WTC11 (cell line): Measurements from ENCODE around the gene SEC11A. TPM values are rescaled to one million over a fixed set of nuclear protein-coding genes. Genes with fewer than 3 reads are reported as not detected.

Source experiments
- ATAC-seq: fragments of 200-7000 bp; cut with Tn5 transposase; 2 replicates; pipeline ENCODE4 v1.10.0; 2021; ENCODE audit warnings: mild to moderate bottlenecking, moderate library complexity
- CTCF ChIA-PET: fragments of 300-600 bp; sonication (Branson Sonifier 250); formaldehyde crosslinking; loops from one replicate; lab custom pipeline; 2021; ENCODE audit warnings: antibody characterized with exemption; lab: Charles Lee
- POLR2A ChIA-PET: fragments of 350-600 bp; sonication (Branson Sonifier 250); formaldehyde crosslinking; loops from one replicate; lab custom pipeline; 2021; ENCODE audit warnings: antibody characterized with exemption; lab: Charles Lee
- DNase-seq: peaks from one replicate; pipeline ENCODE4 v3.0.0; 2021; ENCODE audit warnings: low spot score
- H3K27ac Mint-ChIP-seq: 2 replicates; pipeline ENCODE4 v1.8.0; 2021; ENCODE audit warnings: mixed read lengths
- H3K27me3 Mint-ChIP-seq: 2 replicates; pipeline ENCODE4 v1.8.0; 2021; ENCODE audit warnings: low read depth, mild to moderate bottlenecking, moderate library complexity, mixed read lengths
- H3K36me3 Mint-ChIP-seq: 2 replicates; pipeline ENCODE4 v1.8.0; 2021; ENCODE audit warnings: mixed read lengths
- H3K4me1 Mint-ChIP-seq: 2 replicates; pipeline ENCODE4 v1.8.0; 2022; ENCODE audit warnings: mixed read lengths
- H3K4me3 Mint-ChIP-seq: 2 replicates; pipeline ENCODE4 v1.8.0; 2021; ENCODE audit warnings: mild to moderate bottlenecking, moderate library complexity, mixed read lengths
- H3K9me3 Mint-ChIP-seq: 2 replicates; pipeline ENCODE4 v1.8.0; 2021; ENCODE audit warnings: mixed read lengths
- ARID4B ChIP-seq: sonication (generic); formaldehyde crosslinking; IDR thresholded peaks from 2 replicates; pipeline ENCODE4 v1.8.0; 2023; ENCODE audit warnings: missing genetic modification reagents, mild to moderate bottlenecking, borderline replicate concordance
- E2F1 ChIP-seq: sonication (generic); formaldehyde crosslinking; IDR thresholded peaks from 2 replicates; pipeline ENCODE4 v1.8.0; 2022; ENCODE audit warnings: mild to moderate bottlenecking, missing genetic modification reagents
- E2F4 ChIP-seq: sonication (generic); formaldehyde crosslinking; IDR thresholded peaks from 2 replicates; pipeline ENCODE4 v1.8.1; 2022; ENCODE audit warnings: low read depth, mild to moderate bottlenecking, moderate library complexity, missing genetic modification reagents, borderline replicate concordance
- ELF4 ChIP-seq: sonication (generic); formaldehyde crosslinking; IDR thresholded peaks from 2 replicates; pipeline ENCODE4 v1.8.1; 2022; ENCODE audit warnings: low read depth, mild to moderate bottlenecking, moderate library complexity, missing genetic modification reagents
- EMX1 ChIP-seq: fragments of 250-450 bp; sonication (Bioruptor Pico); IDR thresholded peaks from 2 replicates; pipeline ENCODE4 v1.8.0; 2021; ENCODE audit warnings: mild to moderate bottlenecking
- FOXJ3 ChIP-seq: sonication (generic); formaldehyde crosslinking; IDR thresholded peaks from 2 replicates; pipeline ENCODE4 v1.9.0; 2021; ENCODE audit warnings: missing genetic modification reagents, mild to moderate bottlenecking, borderline replicate concordance
- IRF1 ChIP-seq: sonication (generic); formaldehyde crosslinking; IDR thresholded peaks from 2 replicates; pipeline ENCODE4 v1.8.0; 2023; ENCODE audit warnings: missing genetic modification reagents
- IRF2 ChIP-seq: sonication (generic); formaldehyde crosslinking; IDR thresholded peaks from 2 replicates; pipeline ENCODE4 v1.8.0; 2022; ENCODE audit warnings: low read depth, missing genetic modification reagents, borderline replicate concordance
- NFE2L1 ChIP-seq: sonication (generic); formaldehyde crosslinking; IDR thresholded peaks from 2 replicates; pipeline ENCODE4 v1.8.1; 2023; ENCODE audit warnings: missing genetic modification reagents
- NFYB ChIP-seq: sonication (generic); formaldehyde crosslinking; conservative IDR thresholded peaks from 2 replicates; pipeline ENCODE4 v1.8.0; 2022; ENCODE audit warnings: low read depth, missing genetic modification reagents
- PREB ChIP-seq: sonication (generic); formaldehyde crosslinking; IDR thresholded peaks from 2 replicates; pipeline ENCODE4 v1.8.1; 2022; ENCODE audit warnings: mild to moderate bottlenecking, missing genetic modification reagents, moderate library complexity, borderline replicate concordance
- STAT6 ChIP-seq: sonication (generic); formaldehyde crosslinking; conservative IDR thresholded peaks from 2 replicates; pipeline ENCODE4 v1.8.1; 2023; ENCODE audit warnings: mild to moderate bottlenecking, low read depth, missing genetic modification reagents, moderate library complexity
- TEAD1 ChIP-seq: sonication (generic); formaldehyde crosslinking; IDR thresholded peaks from 2 replicates; pipeline ENCODE4 v1.8.0; 2022; ENCODE audit warnings: mild to moderate bottlenecking, missing genetic modification reagents
- USF1 ChIP-seq: sonication (generic); formaldehyde crosslinking; IDR thresholded peaks from 2 replicates; pipeline ENCODE4 v1.8.0; 2022; ENCODE audit warnings: mild to moderate bottlenecking, missing genetic modification reagents
- ZNF121 ChIP-seq: sonication (generic); formaldehyde crosslinking; IDR thresholded peaks from 2 replicates; pipeline ENCODE4 v1.8.0; 2023; ENCODE audit warnings: missing genetic modification reagents
- ZNF423 ChIP-seq: fragments of 250-450 bp; sonication (Bioruptor Pico); IDR thresholded peaks from 2 replicates; pipeline ENCODE4 v2.1.2; 2022; ENCODE audit warnings: mild to moderate bottlenecking, moderate library complexity
- ZNF671 ChIP-seq: fragments of 250-450 bp; sonication (Bioruptor Pico); IDR thresholded peaks from 2 replicates; pipeline ENCODE4 v1.8.0; 2021; ENCODE audit warnings: mild to moderate bottlenecking
- ZSCAN18 ChIP-seq: fragments of 250-450 bp; sonication (Bioruptor Pico); IDR thresholded peaks from 2 replicates; pipeline ENCODE4 v2.1.2; 2022; ENCODE audit warnings: mild to moderate bottlenecking, moderate library complexity
- total RNA-seq: library from RNA; stranded (reverse); gene quantifications from 3 replicates; pipeline ENCODE4 v1.2.3, GENCODE V29; 2021

The SEC11A gene
- total RNA-seq, 1 experiment from 2014 or later, result 214 TPM

- ChIA-PET CTCF (no interaction called here), POLR2A (no interaction called here)
- H3K27me3 Mint-ChIP-seq, result no peaks in the 10 kb centered on the region
- no peaks in the 10 kb centered on the region for H3K4me1 Mint-ChIP-seq
- ATAC-seq, result no peak
- DNase-seq, result no peak
- H3K4me3 Mint-ChIP-seq, result no peak overlapping the region
- TF ChIP-seq NFE2L1 (no peak), STAT6 (CRISPR knock-in tag) (no peak), ZNF121 (no peak), FOXJ3 (CRISPR knock-in tag) (no peak), USF1 (no peak), PREB (CRISPR knock-in tag) (no peak), IRF1 (CRISPR knock-in tag) (no peak), IRF2 (CRISPR knock-in tag) (no peak)
- H3K9me3 Mint-ChIP-seq, result no peaks in the 10 kb centered on the region
- no peak overlapping the region for H3K27ac Mint-ChIP-seq
- peaks cover 5% of the 10 kb centered on the region; the same call in 1 of the 2 replicates for H3K36me3 Mint-ChIP-seq
Observed at GRCh38 chr15:84761607-84762131, 45.7 kb upstream of the SEC11A start.

- ATAC-seq, result no peak
- Mint-ChIP-seq H3K27me3 (no peaks in the 10 kb centered on the region), H3K9me3 (no peaks in the 10 kb centered on the region), H3K36me3 (peaks cover 4% of the 10 kb centered on the region; the same call in 1 of the 2 replicates), H3K27ac (no peak overlapping the region), H3K4me1 (peaks cover 4% of the 10 kb centered on the region; the same call in 1 of the 2 replicates), H3K4me3 (no peak overlapping the region)
- ChIA-PET POLR2A (no interaction called here), CTCF (no interaction called here)
- TF ChIP-seq ZNF423 (no peak), ZNF671 (no peak), ZSCAN18 (no peak)
- DNase-seq, result no peak
Observed at GRCh38 chr15:84760219-84760618, 44.3 kb upstream of the SEC11A start.

- H3K36me3 Mint-ChIP-seq, result no peaks in the 10 kb centered on the region
- CTCF ChIA-PET, result interaction anchor here (0.6 kb wide), 1 partner anchor 10 kb away, joined by 4 read pairs; no protein-coding TSS in a partner anchor
- TF ChIP-seq ARID4B (CRISPR knock-in tag) (no peak), ELF4 (CRISPR knock-in tag) (no peak), EMX1 (CRISPR knock-in tag) (no peak), E2F1 (no peak), E2F4 (CRISPR knock-in tag) (no peak), TEAD1 (CRISPR knock-in tag) (no peak), NFYB (CRISPR knock-in tag) (no peak)
- TF ChIP-seq, all 79 proteins: peak for 0
- H3K27me3 Mint-ChIP-seq, result no peaks in the 10 kb centered on the region
- no peak overlapping the region for H3K4me3 Mint-ChIP-seq
- no peaks in the 10 kb centered on the region for H3K9me3 Mint-ChIP-seq
- DNase-seq (no peak), ATAC-seq (no peak)
- peaks cover 4% of the 10 kb centered on the region; the same call in 1 of the 2 replicates for H3K4me1 Mint-ChIP-seq
- H3K27ac Mint-ChIP-seq, result no peak overlapping the region
- POLR2A ChIA-PET, result interaction anchor here (0.9 kb wide), 1 partner anchor 13 kb away, joined by 3 read pairs; no protein-coding TSS in a partner anchor
Observed at GRCh38 chr15:84759018-84759417, 43.1 kb upstream of the SEC11A start.
